HG03565 (cell line): ENCODE results near the gene ACER1.

Experiments used
- ATAC-seq: cut with Tn5 transposase; IDR thresholded peaks from one replicate; pipeline ENCODE4 v1.9.1; 2021; ENCODE audit warnings: mild to moderate bottlenecking, moderate library complexity; ENCODE audit not compliant: unreplicated experiment

ACER1 gene

GRCh38 chr19:6270076-6270745 lies 63.2 kb downstream of the ACER1 start:
- ATAC-seq: no peak

GRCh38 chr19:6269101-6269886 lies 64.1 kb downstream of the ACER1 start:
- ATAC-seq: no peak

- ATAC-seq: no peak
Measured at GRCh38 chr19:6268382-6268771, 65.0 kb downstream of the ACER1 start.

GRCh38 chr19:6267552-6268381 lies 65.6 kb downstream of the ACER1 start:
- ATAC-seq: no peak

- ATAC-seq: no peak
Measured at GRCh38 chr19:6264803-6265202, 68.6 kb downstream of the ACER1 start.

- no peak for ATAC-seq
Measured at GRCh38 chr19:6263735-6264444, 69.5 kb downstream of the ACER1 start.

- no peak for ATAC-seq
Measured at GRCh38 chr19:6263306-6263705, 70.1 kb downstream of the ACER1 start.

- no peak for ATAC-seq
Measured at GRCh38 chr19:6262519-6262918, 70.9 kb downstream of the ACER1 start.

GRCh38 chr19:6261883-6262282 lies 71.5 kb downstream of the ACER1 start:
- no peak for ATAC-seq

GRCh38 chr19:6260912-6261650 lies 72.3 kb downstream of the ACER1 start:
- no peak for ATAC-seq

GRCh38 chr19:6260376-6260775 lies 73.0 kb downstream of the ACER1 start:
- no peak for ATAC-seq

GRCh38 chr19:6259312-6259861 lies 74.0 kb downstream of the ACER1 start:
- ATAC-seq: no peak

GRCh38 chr19:6258812-6259311 lies 74.5 kb downstream of the ACER1 start:
- no peak for ATAC-seq
